Naive thymus-derived CD4-positive, alpha-beta T cell (primary cell): ENCODE data around the gene TNS3. TPM values are rescaled to one million over a fixed set of nuclear protein-coding genes. Genes with fewer than 3 reads are reported as not detected.

Source experiments
- ATAC-seq: fragments of 150-1000 bp; cut with Tn5 transposase; 2 replicates; pipeline ENCODE4 v1.10.0; 2021; ENCODE audit warnings: mild to moderate bottlenecking, moderate library complexity
- CTCF ChIA-PET: fragments of 350-600 bp; sonication (Branson Sonifier 250); formaldehyde crosslinking; loops from one replicate; lab custom pipeline; 2021; ENCODE audit warnings: antibody characterized with exemption; lab: Charles Lee
- POLR2A ChIA-PET: fragments of 350-600 bp; sonication (Branson Sonifier 250); formaldehyde crosslinking; loops from one replicate; lab custom pipeline; 2021; ENCODE audit warnings: antibody characterized with exemption, inconsistent platforms; lab: Charles Lee
- DNase-seq, 9 donors: peaks; one replicate each; pipeline versions ENCODE4 v3.0.0 to v3.0.0-alpha.2; 2020 to 2022; ENCODE audit warnings: mixed read lengths in 1 of 9
- H3K27ac ChIP-seq: one replicate; pipeline ENCODE4 v1.7.0; 2013; ENCODE audit warnings: mild to moderate bottlenecking, low read depth, low read length, moderate library complexity
- H3K27me3 ChIP-seq, 2 donors: one replicate each; pipeline ENCODE4 v1.7.0; 2013; ENCODE audit warnings: low read length in 2 of 2, mild to moderate bottlenecking in 2 of 2, moderate library complexity in 2 of 2; ENCODE audit not compliant: control insufficient read depth in 2 of 2, insufficient read depth in 2 of 2
- H3K36me3 ChIP-seq, 3 experiments: 1 replicate in 2 of 3; 2 replicates in 1 of 3; pipeline ENCODE4 v1.7.0; 2013; ENCODE audit warnings: low read length in 3 of 3, mild to moderate bottlenecking in 3 of 3, moderate library complexity in 1 of 3; ENCODE audit not compliant: insufficient read depth in 3 of 3, control insufficient read depth in 2 of 3
- H3K4me1 ChIP-seq, 2 donors: one replicate each; pipeline ENCODE4 v1.7.0; 2013; ENCODE audit warnings: low read length in 2 of 2, mild to moderate bottlenecking in 2 of 2, moderate library complexity in 1 of 2; ENCODE audit not compliant: control insufficient read depth in 2 of 2, insufficient read depth in 2 of 2
- H3K4me3 ChIP-seq: 2 replicates; pipeline ENCODE4 v1.7.0; 2013; ENCODE audit warnings: mild to moderate bottlenecking, low read length
- H3K9me3 ChIP-seq, 3 experiments: 1 replicate in 2 of 3; 2 replicates in 1 of 3; pipeline ENCODE4 v1.7.0; 2013; ENCODE audit warnings: low read length in 3 of 3; ENCODE audit not compliant: control insufficient read depth in 2 of 3
- H3K27ac Mint-ChIP-seq, 9 donors: one replicate each; pipeline ENCODE4 v1.8.0; 2020 to 2022; ENCODE audit warnings: mixed read lengths in 9 of 9, mild to moderate bottlenecking in 8 of 9, moderate library complexity in 5 of 9, inconsistent platforms in 2 of 9
- H3K27me3 Mint-ChIP-seq, 5 donors: one replicate each; pipeline ENCODE4 v1.8.0; 2021 to 2022; ENCODE audit warnings: mixed read lengths in 5 of 5, mild to moderate bottlenecking in 1 of 5
- H3K36me3 Mint-ChIP-seq, 5 donors: one replicate each; pipeline ENCODE4 v1.8.0; 2020 to 2022; ENCODE audit warnings: mixed read lengths in 5 of 5, mild to moderate bottlenecking in 3 of 5, inconsistent platforms in 1 of 5
- H3K4me1 Mint-ChIP-seq, 7 donors: one replicate each; pipeline ENCODE4 v1.8.0; 2020 to 2022; ENCODE audit warnings: mixed read lengths in 7 of 7, mild to moderate bottlenecking in 3 of 7, inconsistent platforms in 1 of 7
- H3K4me3 Mint-ChIP-seq, 10 donors: one replicate each; pipeline ENCODE4 v1.8.0; 2020 to 2022; ENCODE audit warnings: mild to moderate bottlenecking in 10 of 10, mixed read lengths in 10 of 10, moderate library complexity in 6 of 10, inconsistent platforms in 2 of 10
- H3K9me3 Mint-ChIP-seq, 11 donors: one replicate each; pipeline ENCODE4 v1.8.0; 2020 to 2022; ENCODE audit warnings: mixed read lengths in 11 of 11, mild to moderate bottlenecking in 4 of 11, inconsistent platforms in 1 of 11, moderate library complexity in 1 of 11
- intact Hi-C, 2 donors: fragments of 100-400 bp; cut with micrococcal nuclease; formaldehyde crosslinking; loops; one replicate each; pipeline ENCODE4 v1.15.1; 2023
- polyA plus RNA-seq, 2 donors: library from polyadenylated mRNA; unstranded; fragments of 300-500 nt; fragmentation: Illumina TruSeq; gene quantifications; one replicate each; pipeline ENCODE4 v1.2.3, GENCODE V29; 2021
- total RNA-seq, 6 experiments: library from RNA in 5 of 6; stranded (reverse) in 5 of 6; gene quantifications; 1 replicate in 5 of 6; 2 replicates in 1 of 6; pipeline ENCODE4 v1.2.3 and lab custom pipeline; 2021 to 2026

Gene TNS3
- total and polyA plus RNA-seq, 7 experiments from 2014 or later, result 0.85 to 38.3 (median 2.6) TPM; not detected in 2

- H3K36me3 ChIP-seq, result no peaks in the 10 kb centered on the region
- intact Hi-C loops, result no loop called here
- no peaks in the 10 kb centered on the region for H3K9me3 ChIP-seq
- POLR2A ChIA-PET, result no interaction called here
- Mint-ChIP-seq H3K9me3 (peaks cover 0 to 5% (median 0%) of the 10 kb centered on the region in 11 donors), H3K4me1 (no peaks in the 10 kb centered on the region), H3K27ac (no peak overlapping the region), H3K36me3 (no peaks in the 10 kb centered on the region), H3K4me3 (no peak overlapping the region), H3K27me3 (peaks cover 0 to 17% (median 0%) of the 10 kb centered on the region in 5 donors)
- ATAC-seq (no peak), DNase-seq (no peak)
- H3K4me3 ChIP-seq, result no peak overlapping the region
- CTCF ChIA-PET, result no interaction called here
- no peak overlapping the region for H3K27ac ChIP-seq
- H3K27me3 ChIP-seq, result no peaks in the 10 kb centered on the region
- H3K4me1 ChIP-seq, result no peaks in the 10 kb centered on the region
These were observed 202.1 kb downstream of the TNS3 start for GRCh38 chr7:47379629-47380324.

GRCh38 chr7:47378728-47379395 lies 203.0 kb downstream of the TNS3 start:
- Mint-ChIP-seq H3K4me1 (no peaks in the 10 kb centered on the region), H3K4me3 (no peak overlapping the region), H3K9me3 (peaks cover 0 to 6% (median 0%) of the 10 kb centered on the region in 11 donors), H3K27ac (no peak overlapping the region), H3K27me3 (peaks cover 0 to 9% (median 0%) of the 10 kb centered on the region in 5 donors), H3K36me3 (no peaks in the 10 kb centered on the region)
- Histone ChIP-seq H3K27me3 (no peaks in the 10 kb centered on the region), H3K27ac (no peak overlapping the region), H3K4me3 (no peak overlapping the region), H3K4me1 (no peaks in the 10 kb centered on the region), H3K9me3 (no peaks in the 10 kb centered on the region), H3K36me3 (no peaks in the 10 kb centered on the region)
- POLR2A ChIA-PET, result no interaction called here
- intact Hi-C loops, result no loop called here
- ATAC-seq (no peak), DNase-seq (no peak)
- CTCF ChIA-PET, result no interaction called here

DNA sequence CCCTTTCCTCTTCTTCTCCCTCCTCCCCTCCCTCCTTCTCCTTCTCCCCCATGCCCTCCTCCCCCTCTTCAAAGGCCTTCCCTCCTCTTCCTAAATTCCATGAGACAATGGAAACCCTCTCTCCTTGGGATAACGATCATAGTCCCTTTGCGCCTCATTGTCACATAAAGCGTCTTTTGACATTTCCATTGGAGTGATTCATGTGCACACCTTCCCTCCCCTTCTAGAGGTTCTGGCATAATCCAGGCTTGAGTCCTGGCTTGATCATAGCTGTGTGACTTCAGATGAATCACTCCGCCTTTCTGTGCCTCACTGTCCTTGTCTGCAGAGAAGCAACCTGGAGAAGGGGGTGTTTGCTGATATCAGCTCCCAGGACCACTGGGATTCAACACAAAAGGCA lies 204.2 kb downstream of the TNS3 start:
- POLR2A ChIA-PET, result no interaction called here

GRCh38 chr7:47376991-47377616 lies 204.8 kb downstream of the TNS3 start:
- no peaks in the 10 kb centered on the region for H3K27me3 ChIP-seq
- DNase-seq, result no peak
- no peak for ATAC-seq
- no peak overlapping the region for H3K27ac ChIP-seq
- ChIA-PET CTCF (no interaction called here), POLR2A (no interaction called here)
- intact Hi-C loops, result no loop called here
- Mint-ChIP-seq H3K9me3 (peaks cover 0 to 3% (median 0%) of the 10 kb centered on the region in 11 donors), H3K36me3 (no peaks in the 10 kb centered on the region), H3K27ac (no peak overlapping the region), H3K4me1 (no peaks in the 10 kb centered on the region), H3K27me3 (peaks cover 0 to 9% (median 0%) of the 10 kb centered on the region in 5 donors), H3K4me3 (no peak overlapping the region)
- H3K9me3 ChIP-seq, result no peaks in the 10 kb centered on the region
- H3K4me1 ChIP-seq, result no peaks in the 10 kb centered on the region
- no peak overlapping the region for H3K4me3 ChIP-seq
- no peaks in the 10 kb centered on the region for H3K36me3 ChIP-seq

More for the DNA sequence above, 204.2 kb downstream of the TNS3 start:
- Histone ChIP-seq H3K36me3 (no peaks in the 10 kb centered on the region), H3K27me3 (no peaks in the 10 kb centered on the region), H3K9me3 (no peaks in the 10 kb centered on the region), H3K27ac (no peak overlapping the region), H3K4me1 (no peaks in the 10 kb centered on the region), H3K4me3 (no peak overlapping the region)
- intact Hi-C loops, result no loop called here
- Mint-ChIP-seq H3K27me3 (peaks cover 0 to 9% (median 0%) of the 10 kb centered on the region in 5 donors), H3K4me3 (no peak overlapping the region), H3K27ac (no peak overlapping the region), H3K36me3 (no peaks in the 10 kb centered on the region), H3K4me1 (no peaks in the 10 kb centered on the region), H3K9me3 (peaks cover 0 to 3% (median 0%) of the 10 kb centered on the region in 11 donors)
- no peak for DNase-seq
- CTCF ChIA-PET, result no interaction called here
- no peak for ATAC-seq

GRCh38 chr7:47375121-47375938 lies 206.6 kb downstream of the TNS3 start:
- ATAC-seq (no peak), DNase-seq (no peak)
- no peaks in the 10 kb centered on the region for H3K27me3 ChIP-seq
- intact Hi-C loops, result no loop called here
- H3K36me3 ChIP-seq, result no peaks in the 10 kb centered on the region
- H3K27ac Mint-ChIP-seq, result no peak overlapping the region
- no peaks in the 10 kb centered on the region for H3K4me1 ChIP-seq
- H3K9me3 ChIP-seq, result no peaks in the 10 kb centered on the region
- peaks cover 0 to 3% (median 0%) of the 10 kb centered on the region in 11 donors for H3K9me3 Mint-ChIP-seq
- no peak overlapping the region for H3K27ac ChIP-seq
- H3K4me3 ChIP-seq, result no peak overlapping the region
- no peaks in the 10 kb centered on the region for H3K4me1 Mint-ChIP-seq
- H3K4me3 Mint-ChIP-seq, result no peak overlapping the region
- POLR2A ChIA-PET, result no interaction called here
- CTCF ChIA-PET, result no interaction called here
- H3K27me3 Mint-ChIP-seq, result peaks cover 0 to 9% (median 0%) of the 10 kb centered on the region in 5 donors
- no peaks in the 10 kb centered on the region for H3K36me3 Mint-ChIP-seq

- no peaks in the 10 kb centered on the region for H3K36me3 Mint-ChIP-seq
- H3K9me3 Mint-ChIP-seq, result peaks cover 0 to 3% (median 0%) of the 10 kb centered on the region in 11 donors
- Histone ChIP-seq H3K36me3 (no peaks in the 10 kb centered on the region), H3K9me3 (no peaks in the 10 kb centered on the region), H3K4me3 (no peak overlapping the region), H3K27me3 (no peaks in the 10 kb centered on the region), H3K4me1 (no peaks in the 10 kb centered on the region), H3K27ac (no peak overlapping the region)
- intact Hi-C loops, result no loop called here
- no peak overlapping the region for H3K27ac Mint-ChIP-seq
- peaks cover 0 to 9% (median 0%) of the 10 kb centered on the region in 5 donors for H3K27me3 Mint-ChIP-seq
- ATAC-seq (no peak), DNase-seq (no peak)
- CTCF ChIA-PET, result no interaction called here
- POLR2A ChIA-PET, result no interaction called here
- H3K4me1 Mint-ChIP-seq, result no peaks in the 10 kb centered on the region
- H3K4me3 Mint-ChIP-seq, result no peak overlapping the region
These were observed 207.4 kb downstream of the TNS3 start for GRCh38 chr7:47374538-47374937.
